GM21723 (cell line): ENCODE data around the gene CLCA2.

Experiments used
- ATAC-seq: cut with Tn5 transposase; IDR thresholded peaks from one replicate; pipeline ENCODE4 v1.9.1; 2021; ENCODE audit warnings: mild to moderate bottlenecking, moderate library complexity; ENCODE audit not compliant: unreplicated experiment

The CLCA2 gene

DNA sequence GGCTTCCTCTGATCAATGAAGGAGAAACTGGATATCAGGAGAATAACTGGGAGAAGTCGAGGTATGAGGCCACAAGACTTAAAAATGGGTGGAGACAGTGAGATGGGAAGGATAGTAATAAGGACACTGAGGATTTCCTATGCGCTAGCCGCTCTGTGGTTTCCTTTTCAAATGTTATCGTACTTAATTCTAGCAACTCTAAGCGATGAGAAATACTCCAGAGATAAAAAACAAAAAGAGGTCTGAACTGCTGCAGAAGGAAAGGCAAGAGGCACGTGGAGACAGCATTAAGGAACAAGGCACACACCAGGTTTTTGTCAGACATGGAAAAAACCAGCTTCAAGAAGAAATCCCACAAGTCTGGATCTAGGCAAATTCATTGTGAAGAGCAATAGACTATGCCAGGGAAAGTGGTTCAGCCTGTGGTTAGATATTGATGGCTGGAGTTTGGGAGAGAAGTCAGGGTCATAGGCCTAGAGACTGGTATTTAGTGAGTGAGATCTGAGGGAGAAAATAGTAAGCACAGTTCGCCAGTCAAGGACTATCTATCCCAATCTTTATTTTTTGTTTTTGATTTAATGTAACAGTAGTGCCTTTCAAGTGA, 5.3 kb downstream of the CLCA2 start:
- no peak for ATAC-seq

DNA sequence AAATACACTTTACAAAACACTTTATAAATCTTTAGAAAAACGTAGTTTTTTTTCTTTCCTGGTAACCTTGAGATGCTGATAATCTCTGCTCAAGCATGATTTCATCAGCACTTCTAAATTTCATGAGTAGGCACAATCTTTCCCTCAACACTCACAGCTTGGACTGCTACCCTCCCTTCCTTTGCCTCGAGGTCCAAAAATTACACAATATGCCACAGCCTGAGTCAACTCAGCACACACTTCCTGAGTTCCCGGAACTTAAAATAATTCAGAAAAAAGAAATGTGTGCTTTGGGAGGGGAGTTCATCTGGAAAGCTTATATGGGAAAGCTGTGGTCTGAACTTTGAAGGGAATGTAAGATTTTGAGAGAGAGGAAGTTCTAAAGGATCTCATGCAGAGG, 5.9 kb downstream of the CLCA2 start:
- ATAC-seq, result no peak

DNA sequence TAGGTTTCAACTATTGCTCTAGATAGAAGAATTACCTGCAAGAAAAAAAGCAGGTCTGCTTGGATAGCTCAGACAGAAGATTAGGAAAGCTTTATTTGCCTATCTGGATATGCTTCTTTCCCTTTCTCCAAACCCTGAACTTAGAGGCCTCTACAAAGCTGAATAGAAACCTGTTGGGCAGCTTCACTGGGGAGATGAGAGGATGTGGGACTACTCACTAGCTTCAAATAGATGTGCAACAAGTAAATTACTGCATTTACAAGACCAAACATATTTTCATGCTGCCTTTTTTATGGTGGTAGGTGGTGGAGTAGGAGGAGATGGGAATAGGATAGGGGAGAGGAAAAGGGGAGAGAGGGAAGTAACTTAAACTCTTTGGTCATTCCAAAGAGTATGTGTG, 6.4 kb downstream of the CLCA2 start:
- ATAC-seq, result no peak

DNA sequence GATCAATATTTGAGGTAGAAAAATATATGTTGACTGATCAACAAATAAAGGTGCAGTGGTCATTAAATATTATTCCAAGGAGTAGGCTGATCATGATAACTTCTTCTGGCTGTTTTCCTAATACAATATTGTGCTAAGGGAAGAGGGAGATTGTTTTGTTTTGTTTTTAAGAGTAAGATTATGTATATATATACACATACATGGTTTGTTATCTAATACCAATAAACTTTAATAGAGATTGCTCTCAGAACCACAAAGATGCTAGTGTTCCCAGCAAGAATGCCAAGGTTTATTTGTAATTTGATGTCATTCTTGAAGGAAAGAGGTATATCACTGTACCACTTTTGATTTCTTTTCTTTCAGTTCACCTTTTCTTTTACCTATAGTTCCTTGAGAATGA, 10.1 kb downstream of the CLCA2 start:
- no peak for ATAC-seq

DNA sequence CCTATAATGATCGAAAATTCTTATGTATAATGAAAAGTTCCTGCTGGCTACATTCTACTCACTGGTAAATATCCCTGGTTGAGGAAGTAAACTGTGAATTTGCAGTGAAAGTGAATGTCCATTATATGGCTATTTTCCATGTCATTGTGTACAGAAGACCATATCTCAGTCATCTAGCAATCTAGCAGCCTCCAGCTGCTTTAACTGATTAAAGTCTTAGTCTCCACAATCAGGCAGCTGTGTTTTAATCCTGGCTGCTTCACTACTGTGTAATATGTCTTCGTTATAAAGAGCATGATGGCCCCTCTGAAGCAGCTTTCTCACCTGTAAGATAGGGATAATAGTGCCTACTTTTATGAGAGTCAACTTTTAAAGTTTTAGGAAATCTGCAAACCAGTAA, 11.4 kb downstream of the CLCA2 start:
- no peak for ATAC-seq

DNA sequence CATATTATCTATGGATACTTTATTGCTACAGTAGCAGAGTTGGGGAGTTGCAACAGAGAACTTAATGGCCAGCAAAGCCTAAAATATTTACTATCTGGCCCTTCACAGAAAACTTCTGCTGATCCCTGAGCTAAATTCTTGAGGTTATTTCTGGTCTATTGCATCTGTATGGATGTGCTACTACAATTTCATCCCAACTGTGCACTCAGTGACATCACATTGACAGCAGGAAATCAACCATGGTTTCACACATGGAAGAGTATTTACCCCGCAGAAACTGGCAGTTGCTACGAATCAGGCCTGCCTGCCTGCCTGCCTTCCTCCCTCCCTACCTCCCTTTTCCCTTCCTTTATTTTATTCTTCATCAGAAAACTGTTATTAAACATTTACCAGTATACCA, 12.1 kb downstream of the CLCA2 start:
- no peak for ATAC-seq

DNA sequence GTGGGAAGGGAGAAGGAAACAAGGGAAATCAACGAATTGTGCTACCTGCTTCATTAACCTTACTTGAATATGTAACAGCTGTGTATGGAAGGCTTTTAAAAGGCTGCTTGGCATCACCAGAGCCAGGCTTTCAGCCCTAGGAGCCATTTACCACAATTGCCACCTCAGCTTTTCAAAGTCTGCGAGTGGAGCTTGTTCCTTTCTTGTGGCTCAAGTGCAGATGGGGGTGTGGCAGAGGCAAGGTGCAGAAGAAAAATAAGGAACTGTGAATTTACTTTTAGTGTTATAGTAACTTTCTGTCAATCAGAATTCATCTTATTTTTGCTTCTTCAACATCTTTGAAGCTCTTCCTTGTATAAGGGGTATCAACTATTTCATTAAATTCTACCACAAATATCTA, 17.6 kb downstream of the CLCA2 start:
- no peak for ATAC-seq

DNA sequence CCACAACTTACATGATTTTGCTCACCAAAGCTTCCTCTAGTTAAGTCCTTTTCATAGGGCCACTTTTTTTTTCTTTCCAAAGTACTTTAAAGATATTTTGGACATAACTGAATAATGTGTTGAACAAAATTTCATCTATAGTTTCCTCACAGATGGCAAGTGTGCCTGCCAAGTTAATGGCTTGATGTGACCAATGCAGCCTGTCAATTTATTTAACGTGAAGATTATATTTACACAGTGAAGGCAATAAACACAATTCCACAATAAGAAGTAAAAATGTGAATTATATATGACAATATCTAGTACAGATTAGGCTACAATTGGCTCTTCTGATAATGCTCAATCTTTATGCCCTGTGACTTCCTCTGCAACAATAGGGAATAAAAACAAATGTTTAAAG, 18.0 kb downstream of the CLCA2 start:
- ATAC-seq, result no peak

DNA sequence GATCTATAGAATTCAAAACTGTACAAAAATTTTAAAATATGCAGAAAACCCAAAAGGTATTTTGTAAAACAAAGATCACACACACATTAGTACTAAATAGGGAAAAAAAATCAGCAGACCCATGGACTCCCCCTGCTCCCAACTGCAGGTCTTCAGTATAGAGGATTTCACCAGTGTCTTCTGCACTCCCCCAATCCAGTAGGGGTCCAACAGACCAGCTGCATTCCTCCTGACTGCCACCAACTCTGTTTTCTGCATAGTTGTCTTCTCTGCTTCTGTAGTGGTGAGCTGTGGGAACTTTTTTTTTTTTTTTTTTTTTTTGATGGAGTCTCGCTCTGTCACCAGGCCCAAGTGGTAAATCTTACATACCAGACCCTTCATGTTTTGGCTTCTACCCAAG, 21.9 kb downstream of the CLCA2 start:
- no peak for ATAC-seq

DNA sequence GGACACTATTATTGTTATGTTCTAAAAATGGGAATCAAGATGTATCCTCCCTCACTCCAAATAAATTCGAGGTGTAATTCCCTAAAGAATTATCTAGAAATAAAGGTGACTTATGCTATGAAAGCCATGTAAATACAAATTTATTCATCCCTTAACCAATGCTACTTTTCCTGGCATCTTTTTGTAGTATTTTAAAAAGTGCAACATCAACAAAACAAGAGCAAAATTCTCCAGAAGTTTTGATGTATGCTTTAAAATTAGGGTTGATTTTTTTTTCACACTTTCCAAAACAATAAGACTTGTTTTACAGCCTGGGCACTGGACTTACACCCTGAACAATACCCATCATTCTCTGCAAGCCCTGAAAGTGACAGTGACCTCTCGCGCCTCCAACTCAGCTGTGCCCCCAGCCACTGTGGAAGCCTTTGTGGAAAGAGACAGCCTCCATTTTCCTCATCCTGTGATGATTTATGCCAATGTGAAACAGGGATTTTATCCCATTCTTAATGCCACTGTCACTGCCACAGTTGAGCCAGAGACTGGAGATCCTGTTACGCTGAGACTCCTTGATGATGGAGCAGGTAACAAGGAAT, 23.3 kb downstream of the CLCA2 start:
- no peak for ATAC-seq

DNA sequence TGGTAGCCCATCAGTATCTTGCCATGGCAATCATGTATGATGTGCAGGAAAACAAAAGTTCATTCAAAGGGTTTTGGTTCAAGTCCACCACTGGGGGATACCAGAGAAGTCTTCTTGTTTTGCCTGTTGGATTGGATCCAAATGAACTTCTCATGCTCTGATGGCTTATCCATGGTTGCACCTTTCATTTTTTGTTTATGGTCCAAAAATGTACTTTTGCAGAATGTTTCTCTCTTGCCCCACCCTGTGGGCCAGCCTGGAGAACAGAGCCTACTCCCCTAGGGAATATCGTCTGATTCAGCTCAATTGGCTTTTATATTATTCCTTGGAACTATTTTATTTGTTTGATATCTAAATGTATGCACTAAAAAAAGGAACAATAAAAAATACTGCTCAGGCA, 24.7 kb downstream of the CLCA2 start:
- ATAC-seq, result no peak

DNA sequence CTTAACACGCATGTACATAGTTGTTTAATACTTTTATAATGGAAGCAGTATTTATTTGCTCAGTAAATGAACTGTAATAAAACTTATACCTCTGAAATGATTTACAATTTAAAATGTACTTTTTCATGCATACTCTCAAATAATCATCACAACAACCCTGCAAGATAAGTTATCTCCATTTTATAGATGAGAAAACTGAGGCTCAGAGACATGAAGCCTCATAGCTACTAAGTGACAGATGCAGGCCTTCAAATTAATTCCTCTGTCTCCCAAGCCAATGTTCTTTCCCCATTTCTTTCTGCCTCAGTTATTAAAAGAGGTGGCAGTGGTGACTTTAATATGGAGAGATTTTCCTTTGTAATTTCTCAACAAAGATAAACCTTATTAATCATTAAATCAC, 25.1 kb downstream of the CLCA2 start:
- no peak for ATAC-seq

DNA sequence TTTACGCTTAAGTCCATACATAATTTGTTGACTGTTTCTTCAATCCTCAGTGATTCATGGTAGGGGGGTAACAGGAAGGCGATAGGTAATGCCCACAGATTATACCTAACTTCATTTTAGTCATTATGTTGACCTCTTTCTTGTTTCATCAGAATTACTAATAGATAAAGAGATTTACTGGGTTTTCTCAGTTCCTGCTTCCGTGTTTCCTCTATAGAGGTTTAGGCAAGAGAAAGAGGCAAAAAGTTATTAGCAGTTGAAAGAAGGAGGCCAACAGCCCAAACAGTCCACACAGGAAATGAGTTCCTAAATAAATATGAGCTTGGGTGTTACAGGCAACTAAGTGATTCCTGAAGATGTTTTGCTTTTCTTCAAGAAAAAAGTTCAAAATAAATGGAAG, 26.9 kb downstream of the CLCA2 start:
- ATAC-seq, result no peak

DNA sequence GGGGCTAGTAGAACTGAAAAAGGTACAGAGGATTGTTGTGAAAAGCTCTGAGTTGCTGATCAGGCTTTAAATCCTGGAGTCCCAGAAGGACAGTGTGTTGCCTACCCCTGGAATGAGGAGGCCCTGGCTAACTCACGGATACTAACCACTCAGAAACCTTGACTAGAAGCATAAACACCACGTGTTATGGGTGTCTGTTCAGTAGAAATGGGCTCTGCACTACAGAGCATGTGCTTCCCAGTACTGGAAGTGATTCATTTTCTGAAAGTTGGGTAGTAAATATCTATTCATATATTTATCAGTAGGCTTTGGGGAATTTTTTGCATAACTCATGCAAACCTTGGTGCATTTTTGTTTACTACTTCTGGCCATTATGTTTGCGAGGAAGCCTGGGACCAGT, 29.7 kb downstream of the CLCA2 start:
- ATAC-seq, result no peak

DNA sequence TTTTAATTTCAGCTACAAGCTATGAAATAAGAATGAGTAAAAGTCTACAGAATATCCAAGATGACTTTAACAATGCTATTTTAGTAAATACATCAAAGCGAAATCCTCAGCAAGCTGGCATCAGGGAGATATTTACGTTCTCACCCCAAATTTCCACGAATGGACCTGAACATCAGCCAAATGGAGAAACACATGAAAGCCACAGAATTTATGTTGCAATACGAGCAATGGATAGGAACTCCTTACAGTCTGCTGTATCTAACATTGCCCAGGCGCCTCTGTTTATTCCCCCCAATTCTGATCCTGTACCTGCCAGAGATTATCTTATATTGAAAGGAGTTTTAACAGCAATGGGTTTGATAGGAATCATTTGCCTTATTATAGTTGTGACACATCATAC, 31.1 kb downstream of the CLCA2 start:
- no peak for ATAC-seq

DNA sequence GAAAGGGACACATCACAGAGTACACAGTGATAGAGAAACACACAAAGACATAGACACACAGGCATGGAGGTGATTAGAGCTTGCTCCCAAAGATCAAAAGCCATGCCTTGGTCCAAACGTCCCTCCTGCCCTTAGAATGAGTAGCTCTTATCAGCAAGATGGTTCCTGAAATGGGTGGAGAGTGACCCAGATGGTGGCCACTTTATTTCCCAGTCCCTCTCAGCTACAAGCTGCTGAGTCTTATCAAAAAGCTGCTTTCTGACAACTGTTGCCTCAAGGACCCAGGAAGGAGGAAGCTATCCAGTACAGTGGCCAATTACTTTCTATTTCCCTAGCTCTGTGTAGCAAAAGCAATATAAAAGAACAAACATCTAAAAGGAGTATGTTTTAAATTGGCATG, 37.0 kb downstream of the CLCA2 start:
- no peak for ATAC-seq

DNA sequence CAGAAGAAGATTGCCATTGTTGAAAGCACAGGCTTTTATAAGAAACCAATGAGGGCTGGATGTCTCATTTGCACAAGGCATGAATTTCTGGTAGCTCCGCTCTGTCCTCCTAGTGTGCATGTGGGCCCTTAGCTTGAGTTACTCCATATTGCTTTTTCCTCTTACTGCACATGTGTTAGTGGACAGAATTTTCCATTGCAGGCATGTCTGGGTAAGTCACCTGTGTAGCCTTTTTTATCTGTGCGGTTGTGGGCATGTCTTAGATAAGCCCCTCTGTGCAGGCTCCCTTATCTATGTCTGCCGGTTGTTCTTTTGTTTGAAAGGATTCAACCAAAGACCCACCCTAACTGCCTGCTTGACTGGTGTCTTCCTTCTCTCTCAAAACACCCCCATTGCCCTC, 37.5 kb downstream of the CLCA2 start:
- ATAC-seq, result no peak

DNA sequence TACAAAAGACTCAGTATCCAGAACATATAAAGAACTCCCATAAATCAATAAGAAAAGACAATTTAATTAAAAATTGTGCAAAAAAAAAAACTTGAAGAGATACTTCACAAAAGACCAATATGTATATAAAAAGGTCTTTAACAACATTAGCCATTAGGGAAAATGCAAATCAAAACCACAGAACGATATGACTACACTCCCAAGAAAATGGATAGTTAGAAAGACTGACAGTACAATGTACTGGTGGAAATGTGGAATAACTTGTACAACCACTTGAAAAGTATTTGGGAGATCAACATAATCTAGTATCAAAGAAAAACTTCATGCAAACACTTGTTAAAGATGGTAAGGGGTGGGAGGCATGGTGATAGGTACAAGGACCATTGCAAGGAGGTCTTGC, 40.8 kb downstream of the CLCA2 start:
- ATAC-seq, result no peak

DNA sequence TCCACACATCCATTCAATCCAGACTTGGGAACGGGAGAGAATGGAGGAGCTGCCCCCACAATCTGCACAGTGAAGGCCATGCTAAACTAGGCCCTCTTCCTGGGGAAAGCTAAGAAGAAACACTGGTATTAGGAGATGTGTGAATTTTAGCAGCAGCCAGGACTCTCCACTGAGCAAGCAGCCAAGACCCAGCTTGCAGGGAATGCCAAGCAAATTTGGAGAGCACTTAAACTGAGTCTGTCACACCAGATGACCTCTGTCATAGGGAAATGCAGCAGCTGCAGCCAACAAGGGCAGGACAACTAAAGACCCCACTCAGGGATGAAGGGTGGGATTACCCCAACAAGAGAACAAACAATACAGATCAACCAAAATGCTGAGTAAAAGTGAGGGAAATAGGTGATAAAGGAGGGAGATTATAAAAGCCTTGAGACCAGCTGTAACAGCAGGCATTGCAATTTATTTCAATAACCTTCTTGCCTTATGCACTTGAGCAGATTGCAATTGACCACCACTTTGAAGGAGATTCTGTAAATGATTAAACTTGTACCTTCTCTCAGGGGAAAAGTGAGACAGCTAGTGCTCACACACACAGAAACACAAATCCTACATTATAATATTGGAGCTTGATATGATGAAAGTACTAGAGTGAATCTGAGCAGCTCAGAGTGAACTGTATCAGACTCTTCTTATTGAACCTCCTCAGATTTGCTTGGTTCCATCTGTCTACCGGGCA, 42.3 kb downstream of the CLCA2 start:
- ATAC-seq, result no peak

DNA sequence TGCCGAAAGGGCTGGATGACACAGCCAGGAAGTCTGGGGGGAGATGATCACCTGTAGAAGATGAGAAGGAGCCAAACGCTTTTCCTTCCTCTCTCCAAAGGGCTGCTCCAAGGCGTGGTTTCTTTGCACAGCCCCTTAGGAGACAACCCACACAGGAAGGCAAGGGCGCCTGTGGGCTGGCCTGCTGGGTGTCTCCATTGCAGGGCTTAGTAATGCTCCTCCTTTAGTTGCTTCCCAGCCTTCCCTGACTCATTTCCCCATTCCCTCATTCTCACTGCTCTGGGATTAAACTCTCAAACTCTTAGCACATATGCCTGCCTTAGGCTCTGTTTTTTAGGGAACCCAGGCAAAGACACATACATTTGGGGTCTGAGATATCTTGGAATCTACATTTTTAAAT, 43.0 kb downstream of the CLCA2 start:
- no peak for ATAC-seq

DNA sequence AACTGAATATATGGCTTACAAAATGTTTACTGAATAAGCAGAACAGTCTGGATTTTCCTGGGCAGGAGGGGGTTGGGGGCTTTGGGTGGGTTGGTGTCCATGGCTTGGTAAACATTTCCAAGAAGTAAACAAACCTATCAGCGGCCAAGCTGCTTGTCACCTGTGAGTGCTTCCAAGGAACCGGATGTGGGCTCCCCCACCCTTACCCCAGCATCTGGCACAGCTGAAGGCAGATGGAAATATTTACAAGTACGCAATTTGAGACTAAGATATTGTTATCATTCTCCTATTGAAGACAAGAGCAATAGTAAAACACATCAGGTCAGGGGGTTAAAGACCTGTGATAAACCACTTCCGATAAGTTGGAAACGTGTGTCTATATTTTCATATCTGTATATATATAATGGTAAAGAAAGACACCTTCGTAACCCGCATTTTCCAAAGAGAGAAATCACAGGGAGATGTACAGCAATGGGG, 44.6 kb downstream of the CLCA2 start, which contains the start of gene CLCA1:
Gene CLCA1, plus strand, starts transcription at position 427 of the 477 bp plus-strand sequence. Its CDS starts 45 bp downstream, at position 472.
- ATAC-seq, result no peak

DNA sequence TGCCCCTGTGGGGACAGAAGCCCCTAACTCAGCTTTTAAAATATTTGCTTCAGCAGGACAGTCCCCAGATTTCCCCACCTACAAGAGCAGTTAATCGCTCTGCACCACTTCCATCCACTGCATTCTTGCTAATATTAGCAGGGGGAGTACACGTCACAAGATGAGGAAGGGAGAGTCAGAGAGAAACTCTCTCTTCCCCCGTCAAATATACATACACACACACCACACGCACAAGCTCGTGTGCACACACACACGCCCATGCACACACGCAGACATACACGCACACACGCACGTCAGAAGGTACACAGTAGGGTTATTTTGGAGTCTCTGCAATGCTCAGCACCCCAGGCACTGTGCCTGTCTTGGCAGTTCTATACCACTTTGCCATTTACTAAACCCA, 46.9 kb downstream of the CLCA2 start:
- peak; percentile 57 for ATAC-seq
